Panc1 (cell line): ENCODE measurements around the gene AUH. TPM values are rescaled to one million over a fixed set of nuclear protein-coding genes. Genes with fewer than 3 reads are reported as not detected.

Experiments used
- ATAC-seq: fragments of 200-7000 bp; cut with Tn5 transposase; 2 replicates; pipeline ENCODE4 v1.9.1; 2020; ENCODE audit warnings: mild to moderate bottlenecking, moderate library complexity
- BruUV-seq: library from RNA; stranded (reverse); fragments of 400-500 nt; replicated peaks from 2 replicates; lab custom pipeline; 2021; lab: Mats Ljungman, UMichigan
- CTCF ChIA-PET: fragments of 300-600 bp; sonication (Branson Sonifier 250); formaldehyde crosslinking; loops from one replicate; lab custom pipeline; 2022; ENCODE audit warnings: antibody characterized with exemption; lab: Charles Lee
- POLR2A ChIA-PET: fragments of 300-600 bp; sonication (Branson Sonifier 250); formaldehyde crosslinking; loops from one replicate; lab custom pipeline; 2022; ENCODE audit warnings: antibody characterized with exemption; lab: Charles Lee
- DNase-seq: peaks from one replicate; pipeline ENCODE4 v3.0.0-alpha.2; 2010; ENCODE audit warnings: low read depth, low spot score
- H3K27ac ChIP-seq: 2 replicates; pipeline ENCODE4 v1.5.1; 2011; ENCODE audit warnings: mild to moderate bottlenecking, low read length, inconsistent platforms
- H3K27me3 ChIP-seq: fragments of 200-500 bp; sonication (Bioruptor generic); 2 replicates; pipeline ENCODE4 v1.6.0; 2014; ENCODE audit warnings: low read length, inconsistent platforms; ENCODE audit not compliant: control insufficient read depth, insufficient read depth
- H3K36me3 ChIP-seq: fragments of 200-500 bp; sonication (Bioruptor generic); 2 replicates; pipeline ENCODE4 v1.5.1; 2014; ENCODE audit warnings: inconsistent platforms, mild to moderate bottlenecking, low read length, moderate library complexity; ENCODE audit not compliant: control insufficient read depth, insufficient read depth
- H3K4me1 ChIP-seq: 2 replicates; pipeline ENCODE4 v1.5.1; 2011; ENCODE audit warnings: inconsistent platforms, mild to moderate bottlenecking, low read length, moderate library complexity; ENCODE audit not compliant: control insufficient read depth, insufficient read depth
- H3K4me3 ChIP-seq, 2 experiments: 2 replicates each; pipeline ENCODE4 v1.5.1; 2011 to 2012; ENCODE audit warnings: low read depth in 2 of 2, low read length in 2 of 2, mild to moderate bottlenecking in 2 of 2, inconsistent platforms in 1 of 2, moderate library complexity in 1 of 2
- H3K9me3 ChIP-seq: fragments of 200-500 bp; sonication (Bioruptor generic); 2 replicates; pipeline ENCODE4 v1.5.1; 2014; ENCODE audit warnings: low read depth, mild to moderate bottlenecking, inconsistent platforms, low read length, moderate library complexity; ENCODE audit not compliant: control insufficient read depth, insufficient read depth
- POLR2AphosphoS5 ChIP-seq: IDR thresholded peaks from 2 replicates; pipeline ENCODE4 v1.6.1; 2012; ENCODE audit warnings: mild to moderate bottlenecking, low read depth, low read length, moderate library complexity
- SIN3A ChIP-seq: IDR thresholded peaks from 2 replicates; pipeline ENCODE4 v1.6.1; 2012; ENCODE audit warnings: low read depth, mild to moderate bottlenecking, low read length, moderate library complexity, borderline replicate concordance; ENCODE audit not compliant: insufficient read depth
- TCF7L2 ChIP-seq: IDR thresholded peaks from 2 replicates; pipeline ENCODE4 v1.6.1; 2011; ENCODE audit warnings: mild to moderate bottlenecking, low read depth, low read length, inconsistent platforms
- in situ Hi-C: cut with HindIII; loops from 2 replicates; pipeline ENCODE4 v1.10.0; 2016; ENCODE audit warnings: low sequenced_read_pairs, low pct_unique_long_range_greater_than_20kb
- intact Hi-C: fragments of 100-400 bp; cut with micrococcal nuclease; formaldehyde crosslinking; loops from one replicate; pipeline ENCODE4 v1.10.0; 2022; ENCODE audit not compliant: unreplicated experiment
- total RNA-seq: library from RNA; stranded (reverse); gene quantifications from one replicate; pipeline ENCODE4 v1.2.1, GENCODE V29; 2021; ENCODE audit not compliant: unreplicated experiment
- TF ChIP-seq, protein P1 (sequence below): fragments of 450-650 bp; IDR thresholded peaks from 2 replicates; pipeline ENCODE4 v1.5.1; 2017; ENCODE audit warnings: mild to moderate bottlenecking
- TF ChIP-seq, protein P2 (sequence below), 2 experiments: IDR thresholded peaks; 2 replicates each; pipeline ENCODE4 v1.6.1; 2011 to 2012; ENCODE audit warnings: low read depth in 2 of 2, control low read depth in 1 of 2, low read length in 1 of 2, mild to moderate bottlenecking in 1 of 2, moderate library complexity in 1 of 2; ENCODE audit not compliant: insufficient read depth in 1 of 2

The AUH gene
- total RNA-seq, 1 experiment from 2014 or later = 7.7 TPM

DNA sequence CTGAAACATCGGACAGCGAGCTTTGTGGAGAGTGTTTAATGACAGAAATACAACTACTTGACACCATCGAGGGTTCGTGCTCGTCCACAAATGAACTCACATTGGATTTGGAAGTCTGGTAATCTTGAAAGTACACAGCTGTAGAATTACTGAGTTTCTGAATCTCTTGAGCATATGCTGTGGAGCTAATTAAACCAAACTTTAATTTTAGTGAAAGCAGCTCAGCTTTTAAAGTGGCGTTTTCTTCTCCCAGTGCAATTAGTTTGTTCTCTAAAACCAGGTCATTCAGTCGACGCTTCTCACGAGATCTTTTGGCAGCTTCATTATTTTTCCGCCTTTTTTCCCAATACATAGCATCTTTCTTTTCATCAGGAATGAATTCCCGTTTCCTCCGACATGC lies 48.4 kb upstream of the AUH start:
- H3K27ac ChIP-seq = no peak overlapping the region
- no peaks in the 10 kb centered on the region for H3K9me3 ChIP-seq
- DNase-seq (no peak), ATAC-seq (no peak)
- ChIA-PET CTCF (no interaction called here), POLR2A (no interaction called here)
- in situ Hi-C loops (no loop called here), intact Hi-C loops (no loop called here)
- no peaks in the 10 kb centered on the region for H3K36me3 ChIP-seq
- no peaks in the 10 kb centered on the region for H3K27me3 ChIP-seq
- H3K4me3 ChIP-seq = no peak overlapping the region
- TSS peak; percentile 64 for BruUV-seq
- TF ChIP-seq TCF7L2 = no peak
- TF ChIP-seq, protein P1, sequence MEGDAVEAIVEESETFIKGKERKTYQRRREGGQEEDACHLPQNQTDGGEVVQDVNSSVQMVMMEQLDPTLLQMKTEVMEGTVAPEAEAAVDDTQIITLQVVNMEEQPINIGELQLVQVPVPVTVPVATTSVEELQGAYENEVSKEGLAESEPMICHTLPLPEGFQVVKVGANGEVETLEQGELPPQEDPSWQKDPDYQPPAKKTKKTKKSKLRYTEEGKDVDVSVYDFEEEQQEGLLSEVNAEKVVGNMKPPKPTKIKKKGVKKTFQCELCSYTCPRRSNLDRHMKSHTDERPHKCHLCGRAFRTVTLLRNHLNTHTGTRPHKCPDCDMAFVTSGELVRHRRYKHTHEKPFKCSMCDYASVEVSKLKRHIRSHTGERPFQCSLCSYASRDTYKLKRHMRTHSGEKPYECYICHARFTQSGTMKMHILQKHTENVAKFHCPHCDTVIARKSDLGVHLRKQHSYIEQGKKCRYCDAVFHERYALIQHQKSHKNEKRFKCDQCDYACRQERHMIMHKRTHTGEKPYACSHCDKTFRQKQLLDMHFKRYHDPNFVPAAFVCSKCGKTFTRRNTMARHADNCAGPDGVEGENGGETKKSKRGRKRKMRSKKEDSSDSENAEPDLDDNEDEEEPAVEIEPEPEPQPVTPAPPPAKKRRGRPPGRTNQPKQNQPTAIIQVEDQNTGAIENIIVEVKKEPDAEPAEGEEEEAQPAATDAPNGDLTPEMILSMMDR = no peak
- no peak for TF ChIP-seq SIN3A
- TF ChIP-seq POLR2AphosphoS5 = no peak
- TF ChIP-seq, protein P2, sequence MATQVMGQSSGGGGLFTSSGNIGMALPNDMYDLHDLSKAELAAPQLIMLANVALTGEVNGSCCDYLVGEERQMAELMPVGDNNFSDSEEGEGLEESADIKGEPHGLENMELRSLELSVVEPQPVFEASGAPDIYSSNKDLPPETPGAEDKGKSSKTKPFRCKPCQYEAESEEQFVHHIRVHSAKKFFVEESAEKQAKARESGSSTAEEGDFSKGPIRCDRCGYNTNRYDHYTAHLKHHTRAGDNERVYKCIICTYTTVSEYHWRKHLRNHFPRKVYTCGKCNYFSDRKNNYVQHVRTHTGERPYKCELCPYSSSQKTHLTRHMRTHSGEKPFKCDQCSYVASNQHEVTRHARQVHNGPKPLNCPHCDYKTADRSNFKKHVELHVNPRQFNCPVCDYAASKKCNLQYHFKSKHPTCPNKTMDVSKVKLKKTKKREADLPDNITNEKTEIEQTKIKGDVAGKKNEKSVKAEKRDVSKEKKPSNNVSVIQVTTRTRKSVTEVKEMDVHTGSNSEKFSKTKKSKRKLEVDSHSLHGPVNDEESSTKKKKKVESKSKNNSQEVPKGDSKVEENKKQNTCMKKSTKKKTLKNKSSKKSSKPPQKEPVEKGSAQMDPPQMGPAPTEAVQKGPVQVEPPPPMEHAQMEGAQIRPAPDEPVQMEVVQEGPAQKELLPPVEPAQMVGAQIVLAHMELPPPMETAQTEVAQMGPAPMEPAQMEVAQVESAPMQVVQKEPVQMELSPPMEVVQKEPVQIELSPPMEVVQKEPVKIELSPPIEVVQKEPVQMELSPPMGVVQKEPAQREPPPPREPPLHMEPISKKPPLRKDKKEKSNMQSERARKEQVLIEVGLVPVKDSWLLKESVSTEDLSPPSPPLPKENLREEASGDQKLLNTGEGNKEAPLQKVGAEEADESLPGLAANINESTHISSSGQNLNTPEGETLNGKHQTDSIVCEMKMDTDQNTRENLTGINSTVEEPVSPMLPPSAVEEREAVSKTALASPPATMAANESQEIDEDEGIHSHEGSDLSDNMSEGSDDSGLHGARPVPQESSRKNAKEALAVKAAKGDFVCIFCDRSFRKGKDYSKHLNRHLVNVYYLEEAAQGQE (IDR thresholded peaks at IDR 0.05; ENCODE audit: insufficient read depth in 1 of 2, low read depth in 2 of 2, low read length in 1 of 2) = no peak
- H3K4me1 ChIP-seq = no peaks in the 10 kb centered on the region; the same call in 1 of the 2 replicates

GRCh38 chr9:91408475-91408874 lies 46.8 kb upstream of the AUH start:
- Histone ChIP-seq H3K27me3 (no peaks in the 10 kb centered on the region), H3K9me3 (no peaks in the 10 kb centered on the region), H3K4me3 (no peak overlapping the region), H3K36me3 (no peaks in the 10 kb centered on the region), H3K27ac (no peak overlapping the region), H3K4me1 (no peaks in the 10 kb centered on the region; the same call in 1 of the 2 replicates)
- intact Hi-C loops = no loop called here
- ChIA-PET POLR2A (no interaction called here), CTCF (no interaction called here)
- TF ChIP-seq, protein P1 = no peak
- TF ChIP-seq, protein P2 (IDR thresholded peaks at IDR 0.05; ENCODE audit: insufficient read depth in 1 of 2, low read depth in 2 of 2, low read length in 1 of 2) = no peak
- no peak for TF ChIP-seq POLR2AphosphoS5
- TF ChIP-seq TCF7L2 = no peak
- no peak for TF ChIP-seq SIN3A
- DNase-seq (no peak), ATAC-seq (no peak)
- in situ Hi-C loops = no loop called here
- BruUV-seq = no TSS peak
